H9 (cell line): ENCODE data around the gene MT4. TPM values are rescaled to one million over a fixed set of nuclear protein-coding genes. Genes with fewer than 3 reads are reported as not detected.

Experiments used
- DNase-seq: peaks from one replicate; pipeline ENCODE4 v3.0.0-alpha.2; 2017
- H2AFZ ChIP-seq: one replicate; pipeline ENCODE4 v1.6.1; 2013; ENCODE audit warnings: mild to moderate bottlenecking, low read length, control low read depth, moderate library complexity
- H2AK5ac ChIP-seq: 2 replicates; pipeline ENCODE4 v1.6.1; 2013; ENCODE audit warnings: low read length, control low read depth, mixed read lengths; ENCODE audit not compliant: insufficient read length
- H2BK120ac ChIP-seq: one replicate; pipeline ENCODE4 v1.6.1; 2013; ENCODE audit warnings: low read depth, mild to moderate bottlenecking, low read length, control low read depth, inconsistent platforms; ENCODE audit not compliant: poor library complexity, severe bottlenecking
- H2BK12ac ChIP-seq: 2 replicates; pipeline ENCODE4 v1.6.1; 2013; ENCODE audit warnings: low read length, control low read depth, mixed read lengths, low read depth; ENCODE audit not compliant: insufficient read length
- H2BK15ac ChIP-seq: 2 replicates; pipeline ENCODE4 v1.6.1; 2013; ENCODE audit warnings: low read depth, low read length, control low read depth
- H2BK20ac ChIP-seq: one replicate; pipeline ENCODE4 v1.6.1; 2013; ENCODE audit warnings: low read depth, mild to moderate bottlenecking, low read length, control low read depth, inconsistent platforms; ENCODE audit not compliant: poor library complexity, severe bottlenecking
- H2BK5ac ChIP-seq: 2 replicates; pipeline ENCODE4 v1.6.1; 2013; ENCODE audit warnings: low read length, control low read depth, mixed read lengths; ENCODE audit not compliant: insufficient read length
- H3K14ac ChIP-seq: 2 replicates; pipeline ENCODE4 v1.6.1; 2013; ENCODE audit warnings: low read length, control low read depth; ENCODE audit not compliant: insufficient read depth
- H3K18ac ChIP-seq: 2 replicates; pipeline ENCODE4 v1.6.1; 2013; ENCODE audit warnings: low read depth, mild to moderate bottlenecking, mixed read lengths, low read length, control low read depth; ENCODE audit not compliant: insufficient read length
- H3K23ac ChIP-seq: 2 replicates; pipeline ENCODE4 v1.6.1; 2013; ENCODE audit warnings: low read length, control low read depth, mixed read lengths, low read depth; ENCODE audit not compliant: insufficient read length
- H3K23me2 ChIP-seq: 2 replicates; pipeline ENCODE4 v1.6.1; 2013; ENCODE audit warnings: low read depth, mild to moderate bottlenecking, mixed read lengths, low read length, control low read depth; ENCODE audit not compliant: insufficient read length, poor library complexity, severe bottlenecking
- H3K27ac ChIP-seq: 2 replicates; pipeline ENCODE4 v1.5.1; 2013; ENCODE audit warnings: low read length, control low read depth, mixed read lengths, low read depth; ENCODE audit not compliant: insufficient read length
- H3K27me3 ChIP-seq: 2 replicates; pipeline ENCODE4 v1.6.1; 2013; ENCODE audit warnings: low read length, control low read depth, inconsistent platforms; ENCODE audit not compliant: insufficient read depth
- H3K4ac ChIP-seq: 2 replicates; pipeline ENCODE4 v1.6.1; 2013; ENCODE audit warnings: low read depth, mild to moderate bottlenecking, control low read depth, inconsistent platforms, low read length, moderate library complexity
- H3K4me1 ChIP-seq: 2 replicates; pipeline ENCODE4 v1.6.1; 2013; ENCODE audit warnings: low read length, control low read depth, inconsistent platforms; ENCODE audit not compliant: insufficient read depth
- H3K4me2 ChIP-seq: 2 replicates; pipeline ENCODE4 v1.6.1; 2013; ENCODE audit warnings: low read length, control low read depth, mixed read lengths; ENCODE audit not compliant: insufficient read length, insufficient read depth
- H3K56ac ChIP-seq: 2 replicates; pipeline ENCODE4 v1.6.1; 2013; ENCODE audit warnings: low read depth, mild to moderate bottlenecking, mixed read lengths, low read length, control low read depth; ENCODE audit not compliant: insufficient read length
- H3K79me1 ChIP-seq: 2 replicates; pipeline ENCODE4 v1.6.1; 2013; ENCODE audit warnings: low read depth, mild to moderate bottlenecking, moderate library complexity, low read length, control low read depth, inconsistent platforms; ENCODE audit not compliant: insufficient read depth, poor library complexity, severe bottlenecking
- H3K79me2 ChIP-seq: 2 replicates; pipeline ENCODE4 v1.6.1; 2013; ENCODE audit warnings: low read length, control low read depth, inconsistent platforms; ENCODE audit not compliant: insufficient read depth
- H3K9ac ChIP-seq: 2 replicates; pipeline ENCODE4 v1.6.1; 2013; ENCODE audit warnings: low read length, control low read depth, mixed read lengths; ENCODE audit not compliant: insufficient read length; ENCODE audit errors: extremely low read depth
- H3K9me3 ChIP-seq: one replicate; pipeline ENCODE4 v1.6.1; 2013; ENCODE audit warnings: low read depth, low read length, inconsistent platforms; ENCODE audit not compliant: control insufficient read depth
- H3T11ph ChIP-seq: one replicate; pipeline ENCODE4 v1.6.1; 2013; ENCODE audit warnings: mild to moderate bottlenecking, low read length, control low read depth, inconsistent platforms
- H4K20me1 ChIP-seq: one replicate; pipeline ENCODE4 v1.6.1; 2013; ENCODE audit not compliant: control insufficient read depth, insufficient read length, insufficient read depth
- H4K5ac ChIP-seq: 2 replicates; pipeline ENCODE4 v1.6.1; 2013; ENCODE audit warnings: low read depth, mild to moderate bottlenecking, mixed read lengths, low read length, control low read depth; ENCODE audit not compliant: insufficient read length
- H4K8ac ChIP-seq: replicated peaks from 2 replicates; pipeline ENCODE4 v1.6.1; 2013; ENCODE audit warnings: low read length, control low read depth, mixed read lengths, low read depth; ENCODE audit not compliant: insufficient read length
- H4K91ac ChIP-seq: 2 replicates; pipeline ENCODE4 v1.6.1; 2013; ENCODE audit warnings: low read depth, mild to moderate bottlenecking, moderate library complexity, mixed read lengths, low read length, control low read depth; ENCODE audit not compliant: insufficient read length
- H3K27ac Mint-ChIP-seq, 3 experiments: 2 replicates in 2 of 3; 3 replicates in 1 of 3; pipeline ENCODE4 v1.8.0; 2020 to 2021; ENCODE audit warnings: mixed read lengths in 3 of 3, mild to moderate bottlenecking in 1 of 3, moderate library complexity in 1 of 3
- H3K27me3 Mint-ChIP-seq: 2 replicates; pipeline ENCODE4 v1.8.0; 2021; ENCODE audit warnings: low read depth, mild to moderate bottlenecking, moderate library complexity, mixed read lengths
- H3K36me3 Mint-ChIP-seq, 3 experiments: 2 replicates in 2 of 3; 3 replicates in 1 of 3; pipeline ENCODE4 v1.8.0; 2020 to 2021; ENCODE audit warnings: low read depth in 3 of 3, mixed read lengths in 3 of 3; ENCODE audit not compliant: insufficient read depth in 1 of 3
- H3K4me1 Mint-ChIP-seq, 2 experiments: 2 replicates each; pipeline ENCODE4 v1.8.0; 2020; ENCODE audit warnings: mixed read lengths in 2 of 2
- H3K4me3 Mint-ChIP-seq, 2 experiments: 2 replicates in 1 of 2; 3 replicates in 1 of 2; pipeline ENCODE4 v1.8.0; 2020 to 2021; ENCODE audit warnings: mild to moderate bottlenecking in 2 of 2, mixed read lengths in 2 of 2, moderate library complexity in 1 of 2
- H3K9me3 Mint-ChIP-seq, 2 experiments: 2 replicates in 1 of 2; 3 replicates in 1 of 2; pipeline ENCODE4 v1.8.0; 2020; ENCODE audit warnings: mild to moderate bottlenecking in 2 of 2, mixed read lengths in 2 of 2, moderate library complexity in 1 of 2
- CTCF ChIP-seq: fragments of 200-600 bp; sonication (generic); conservative IDR thresholded peaks from 3 replicates; pipeline ENCODE4 v1.8.0; 2021; ENCODE audit warnings: antibody characterized with exemption, mild to moderate bottlenecking
- WGBS: extraction: QIAGEN DNeasy Blood & Tissue Kit; methylation state at CpG from one replicate; pipeline ENCODE4 v1.1.7; 2013; ENCODE audit warnings: missing lambda C conversion rate, low lambda C conversion rate, mixed read lengths; ENCODE audit not compliant: insufficient read length; ENCODE audit errors: extremely low coverage; 5-methylcytosine and 5-hydroxymethylcytosine counted together
- total RNA-seq: library from RNA; stranded (reverse); gene quantifications from 2 replicates; pipeline ENCODE4 v1.2.1, GENCODE V29; 2021

Gene MT4
- total RNA-seq, 1 experiment from 2014 or later = not detected

GRCh38 chr16:56604966-56605365, 40.1 kb downstream of the MT4 start:
- no peak overlapping the region for H4K8ac ChIP-seq
- no peaks in the 10 kb centered on the region for H3K36me3 Mint-ChIP-seq
- no peak overlapping the region for H3K14ac ChIP-seq
- H3T11ph ChIP-seq = no peak overlapping the region
- peaks cover 14% of the 10 kb centered on the region; the same call in 1 of the 2 replicates for H3K27me3 ChIP-seq
- H2AFZ ChIP-seq = no peak overlapping the region
- H2AK5ac ChIP-seq = no peak overlapping the region
- H3K4me3 Mint-ChIP-seq = no peak overlapping the region
- peaks cover 8% of the 10 kb centered on the region for H3K23me2 ChIP-seq
- no peak overlapping the region for H2BK15ac ChIP-seq
- DNase-seq = no peak
- no peak overlapping the region for H3K4me2 ChIP-seq
- H3K9me3 ChIP-seq = no peaks in the 10 kb centered on the region
- no peak overlapping the region for H2BK120ac ChIP-seq
- no peak overlapping the region for H3K4ac ChIP-seq
- no peak overlapping the region for H3K56ac ChIP-seq
- no peaks in the 10 kb centered on the region for H4K20me1 ChIP-seq
- no peak overlapping the region for H4K91ac ChIP-seq
- H3K27me3 Mint-ChIP-seq = peaks cover 78% of the 10 kb centered on the region
- H2BK12ac ChIP-seq = no peak overlapping the region
- no peak overlapping the region for H3K27ac Mint-ChIP-seq
- no peak overlapping the region for H4K5ac ChIP-seq
- no peak overlapping the region for H3K27ac ChIP-seq
- WGBS = no CpG with 5 or more reads among the region's 4 CpGs
- no peak overlapping the region for H3K9ac ChIP-seq
- H3K4me1 ChIP-seq = peaks cover 2% of the 10 kb centered on the region; the same call in 1 of the 2 replicates
- H3K18ac ChIP-seq = no peak overlapping the region
- H3K23ac ChIP-seq = no peak overlapping the region
- H3K9me3 Mint-ChIP-seq = no peaks in the 10 kb centered on the region
- no peaks in the 10 kb centered on the region for H3K79me2 ChIP-seq
- no peak overlapping the region for H2BK5ac ChIP-seq
- no peaks in the 10 kb centered on the region for H3K79me1 ChIP-seq
- peaks cover 27 to 33% of the 10 kb centered on the region in 2 experiments for H3K4me1 Mint-ChIP-seq
- TF ChIP-seq CTCF = no peak
- H2BK20ac ChIP-seq = no peak overlapping the region
